DMS153 treated with DMSO at 0.1 percent for 48 hours (cell line): ENCODE data around the gene NAA10.
A peak's percentile ranks its signal among the peaks of the same experiment; 100 is the strongest.

ENCODE experiments used
- DNase-seq: peaks from one replicate; lab custom pipeline; 2025; ENCODE audit not compliant: unreplicated experiment; lab: John Stamatoyannopoulos, UW

The NAA10 gene

DNA sequence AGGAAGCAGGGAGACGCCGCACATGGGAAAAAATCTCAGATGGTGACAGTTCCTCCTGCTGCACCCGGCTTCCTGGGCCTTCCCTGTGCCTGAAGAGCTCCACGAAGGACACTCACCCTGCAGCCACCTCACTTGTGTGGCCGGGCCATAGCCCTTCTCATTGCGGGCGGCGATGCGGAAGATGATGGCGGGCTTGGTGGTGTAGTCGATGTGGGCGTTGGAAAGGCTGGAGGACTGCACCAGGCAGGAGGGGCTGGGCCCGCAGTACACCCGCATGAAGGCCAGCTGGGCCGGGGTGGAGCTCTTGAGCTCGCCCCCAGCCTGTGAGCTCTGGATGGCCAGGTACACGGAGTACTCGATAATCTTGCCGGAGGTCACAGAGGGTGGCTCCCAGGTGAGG, 15.3 kb upstream of the NAA10 start:
- no peak for DNase-seq

DNA sequence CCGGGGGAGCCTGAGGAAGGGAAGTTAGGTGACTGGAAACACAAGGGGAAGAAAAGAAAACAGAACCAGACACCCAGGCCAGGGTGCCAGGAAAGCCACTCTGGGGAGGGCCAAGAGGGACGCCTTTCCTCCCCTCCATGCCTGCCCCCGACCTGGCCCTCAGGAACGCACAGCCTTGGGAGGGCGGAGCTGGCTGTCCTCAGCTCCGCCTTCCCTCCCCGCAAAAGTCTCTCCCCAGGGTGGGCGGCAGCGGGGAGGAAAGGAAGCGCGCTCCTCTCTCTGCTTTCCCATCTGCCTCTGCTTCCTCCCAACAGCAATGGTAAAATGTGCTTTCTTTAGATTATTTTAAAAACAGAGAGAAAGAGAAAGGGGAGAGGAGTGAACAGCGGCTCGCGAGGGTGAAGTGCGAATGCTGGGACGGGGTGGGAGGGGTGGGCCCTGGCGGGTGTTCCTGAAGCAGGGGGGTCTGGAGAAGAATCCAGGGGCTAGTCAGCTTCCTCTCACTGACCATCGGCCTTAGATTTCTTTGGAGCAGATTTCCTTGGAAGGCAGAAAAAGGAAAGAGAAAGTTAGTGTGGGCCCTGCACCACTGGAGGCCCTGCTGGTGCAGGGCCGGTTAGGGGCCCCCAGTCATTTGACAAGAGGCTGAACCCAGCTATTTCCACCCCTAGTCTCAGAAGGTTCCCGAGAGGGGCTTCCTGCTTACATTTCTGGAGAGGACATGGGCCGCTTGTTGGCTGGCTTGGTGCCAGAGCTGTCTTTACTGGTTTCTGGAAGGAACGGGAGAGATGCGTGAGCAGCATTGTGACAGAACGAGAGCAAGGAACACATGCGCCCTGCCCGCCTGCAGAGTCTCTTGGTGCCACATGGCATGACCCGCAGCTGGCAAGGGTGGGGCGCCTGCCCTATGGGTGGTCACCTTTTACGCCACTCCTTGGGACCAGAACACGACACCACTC, 14.3 kb upstream of the NAA10 start:
- no peak for DNase-seq

- no peak for DNase-seq
Measured at GRCh38 chrX:153948002-153948466, 13.2 kb upstream of the NAA10 start.

- DNase-seq: peak; percentile 72
Measured at GRCh38 chrX:153947009-153947769, 12.4 kb upstream of the NAA10 start.

DNA sequence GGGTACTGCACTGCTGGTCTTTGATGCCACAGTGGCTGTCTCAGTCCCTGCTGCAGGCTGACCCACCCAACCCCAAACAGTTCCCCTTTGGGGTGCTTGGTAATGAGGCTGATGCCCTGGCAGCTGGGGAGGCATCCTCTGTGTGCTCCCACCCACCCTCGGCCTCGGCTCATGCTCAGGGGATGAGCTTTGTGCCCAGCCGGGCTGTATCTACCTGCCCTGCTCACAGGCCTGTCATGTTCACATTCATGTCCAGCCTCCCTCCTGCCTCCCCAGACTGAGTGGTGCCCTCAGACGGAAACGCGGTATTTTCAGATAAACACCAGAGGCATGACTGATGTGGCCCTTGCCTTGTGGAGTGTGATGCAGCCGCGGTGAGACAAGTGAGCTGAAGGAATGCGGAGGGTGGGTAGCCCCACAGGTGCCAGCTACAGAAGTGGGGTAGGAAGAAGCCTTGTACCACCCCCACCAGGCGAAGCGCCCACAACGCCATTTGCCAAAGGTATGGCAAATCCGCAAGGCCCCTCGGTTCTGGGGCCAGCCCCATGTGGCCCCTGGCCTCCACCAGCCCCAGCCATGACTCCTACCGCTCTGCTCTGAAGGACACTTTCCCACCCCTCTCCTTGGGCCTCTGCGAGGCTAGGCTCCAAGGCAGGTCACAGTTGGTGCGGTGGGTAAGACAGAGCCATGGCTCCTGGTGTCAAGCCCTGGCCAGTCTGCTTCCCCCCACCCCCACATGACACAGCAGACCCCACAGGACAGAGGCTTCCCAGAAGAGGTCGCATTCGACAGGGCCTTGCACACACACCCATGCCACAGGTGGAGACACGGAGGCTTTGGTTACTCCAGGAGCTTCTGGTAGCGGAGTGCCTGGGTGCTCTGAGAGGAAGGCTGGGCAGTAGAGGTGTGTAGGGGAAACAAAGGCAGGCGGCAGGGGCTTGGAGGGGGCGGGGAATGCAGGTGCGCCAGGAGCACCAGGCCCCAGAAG, 11.4 kb upstream of the NAA10 start:
- no peak for DNase-seq

DNA sequence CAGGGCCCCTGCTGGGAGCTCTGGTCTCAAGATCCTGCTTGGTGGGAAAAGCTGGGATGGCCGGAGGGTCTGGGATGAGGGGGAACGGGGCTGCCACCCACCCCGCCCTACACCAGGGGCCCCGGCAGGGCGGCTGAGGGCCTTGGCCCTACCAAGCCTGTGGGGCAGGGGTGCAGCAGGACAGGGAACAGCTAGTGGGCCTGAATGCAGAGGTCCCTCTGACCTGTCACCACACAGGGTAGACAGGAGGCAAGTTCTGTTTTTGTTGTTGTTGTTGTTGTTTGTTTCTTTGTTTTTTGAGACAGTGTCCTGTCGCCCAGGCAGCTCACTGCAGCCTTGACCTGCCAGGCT, 9.9 kb upstream of the NAA10 start:
- no peak for DNase-seq

- no peak for DNase-seq
Measured at GRCh38 chrX:153944140-153944799, 9.4 kb upstream of the NAA10 start, which contains the start of gene RENBP. Gene RENBP, minus strand, starts transcription at chrX:153944643. Its CDS starts 33 bp downstream, at chrX:153944610.

DNA sequence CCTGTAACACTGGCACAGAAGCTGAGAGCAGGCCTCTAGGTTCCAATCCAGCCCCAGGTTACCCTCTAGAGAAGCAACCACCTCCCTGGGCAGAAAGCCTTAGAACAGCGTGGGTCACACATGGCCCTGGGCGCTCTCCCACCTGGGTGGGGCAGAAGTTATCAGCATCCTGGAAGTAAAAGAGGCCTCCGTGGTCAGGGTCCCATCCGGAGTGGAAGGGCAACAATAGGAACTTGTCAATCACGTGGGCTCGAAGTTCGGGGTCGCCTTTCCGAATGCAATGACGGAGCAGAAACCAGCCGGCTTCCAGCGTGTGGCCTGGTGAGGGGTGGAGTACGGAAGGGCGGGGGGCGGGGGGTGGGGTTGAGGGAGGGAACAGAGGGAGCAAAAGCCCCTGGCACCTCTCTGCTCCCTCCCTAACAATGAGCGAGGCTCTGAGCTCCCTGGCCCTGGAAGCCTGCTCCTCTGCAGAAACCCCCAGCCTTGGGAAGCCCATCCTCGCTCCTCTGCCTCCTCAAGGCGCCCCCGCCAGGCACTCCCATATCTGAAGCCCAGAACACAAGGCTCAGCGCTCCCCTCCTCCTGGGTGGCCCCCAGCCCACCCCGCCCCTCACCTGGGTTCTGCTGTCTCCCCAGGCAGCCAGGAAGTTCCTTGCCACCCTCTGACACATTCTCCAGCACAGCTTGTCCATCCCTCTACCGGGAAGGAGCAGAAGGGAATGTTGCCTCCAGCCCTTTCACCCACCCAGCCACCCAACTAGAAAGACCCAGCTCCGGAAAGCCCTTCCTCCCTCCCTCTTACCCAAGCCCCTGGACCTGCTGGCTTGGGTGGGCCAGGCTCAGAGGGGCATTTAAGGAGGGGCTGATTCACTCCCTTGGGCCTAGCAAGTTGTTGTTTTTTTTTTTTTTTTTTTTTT, 6.8 kb upstream of the NAA10 start:
- no peak for DNase-seq

DNA sequence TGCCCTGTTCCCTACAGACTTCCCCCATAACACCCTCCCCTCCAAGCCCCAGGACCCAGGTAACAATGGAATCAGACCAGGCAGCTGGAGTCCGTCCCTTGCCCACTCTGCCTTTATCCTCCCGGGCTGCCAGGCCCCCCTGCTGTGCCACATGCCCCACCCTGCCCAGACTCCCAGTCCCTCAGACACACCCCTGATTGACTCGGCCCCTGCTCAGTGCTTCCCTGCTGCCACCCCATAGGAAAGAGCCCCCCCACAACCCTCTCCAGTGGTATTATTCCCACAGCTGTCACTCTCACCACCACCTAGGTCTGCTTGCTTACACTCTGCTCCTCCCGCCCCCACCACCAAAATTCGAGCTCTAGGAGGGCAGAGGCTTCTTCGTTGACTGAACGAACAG, 4.7 kb upstream of the NAA10 start:
- no peak for DNase-seq

DNA sequence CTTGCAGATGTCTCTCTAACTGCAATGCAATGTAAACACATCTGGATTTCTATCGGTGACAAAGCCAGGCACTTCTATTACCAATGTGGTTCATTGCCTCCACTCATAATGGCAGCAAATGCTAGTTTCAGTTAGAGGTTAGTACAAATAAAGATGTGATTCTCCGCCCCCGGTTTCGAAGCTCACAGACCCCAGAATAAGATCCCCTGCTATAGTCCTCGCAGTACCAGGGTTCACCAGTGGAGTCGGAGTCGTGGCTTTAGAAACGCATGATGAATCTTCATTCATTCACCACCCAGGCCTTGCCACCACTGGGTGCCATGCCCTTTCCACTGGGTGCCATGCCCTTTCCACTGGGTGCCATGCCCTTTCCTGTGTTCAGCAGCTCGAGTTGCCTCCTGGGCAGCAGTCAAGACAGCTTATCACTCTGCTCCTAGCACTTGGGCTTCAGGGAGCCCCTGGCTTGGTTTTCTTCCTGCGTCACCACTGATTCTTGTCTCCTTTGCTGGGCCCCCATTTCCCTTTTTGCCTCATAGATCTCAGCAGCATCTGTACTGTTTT, 3.5 kb upstream of the NAA10 start:
- DNase-seq: no peak

DNA sequence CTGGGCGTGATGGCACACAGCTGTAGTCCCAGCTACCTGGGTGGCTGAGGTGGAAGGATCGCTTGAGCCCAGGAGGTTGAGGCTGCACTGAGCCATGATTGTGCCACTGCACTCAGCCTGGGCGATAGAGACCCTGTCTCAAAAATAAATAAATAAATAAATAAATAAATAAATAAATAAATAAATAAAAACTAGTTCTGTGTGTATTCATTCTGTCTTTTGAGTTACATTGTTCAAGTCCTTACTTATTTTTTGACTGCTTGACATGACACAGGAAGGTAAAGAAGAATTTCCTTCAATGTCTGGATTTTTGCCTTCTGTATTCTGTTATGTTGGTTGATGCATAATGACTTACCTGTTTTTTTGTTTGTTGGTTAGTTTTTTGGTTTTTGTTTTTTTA, 2.2 kb upstream of the NAA10 start:
- no peak for DNase-seq

DNA sequence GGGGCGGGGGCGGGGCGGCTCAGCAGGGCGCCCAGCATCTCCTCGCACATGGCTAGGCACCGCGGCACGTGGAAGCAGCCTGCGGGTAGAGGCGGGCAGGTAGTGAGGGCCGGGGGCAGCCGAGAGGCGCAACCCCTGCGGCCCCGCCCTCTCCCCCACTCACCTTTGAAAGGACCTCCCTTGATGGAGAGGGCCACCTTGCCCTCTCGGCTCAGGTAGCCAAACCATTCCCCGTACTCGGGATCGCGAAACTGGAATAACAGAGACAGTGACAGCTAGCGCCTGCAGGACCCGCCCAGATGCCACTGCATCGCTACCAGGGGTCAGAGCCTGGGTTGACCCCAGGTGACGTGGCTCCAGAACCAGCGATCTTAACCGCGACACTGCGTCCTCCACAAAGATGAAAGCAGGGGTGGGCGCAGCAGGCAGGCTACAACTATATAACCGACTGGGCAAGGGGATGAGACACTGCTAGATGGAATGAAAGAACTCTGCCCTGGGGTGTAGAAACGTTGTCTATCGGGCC, 552 bp upstream of the NAA10 start:
- no peak for DNase-seq

DNA sequence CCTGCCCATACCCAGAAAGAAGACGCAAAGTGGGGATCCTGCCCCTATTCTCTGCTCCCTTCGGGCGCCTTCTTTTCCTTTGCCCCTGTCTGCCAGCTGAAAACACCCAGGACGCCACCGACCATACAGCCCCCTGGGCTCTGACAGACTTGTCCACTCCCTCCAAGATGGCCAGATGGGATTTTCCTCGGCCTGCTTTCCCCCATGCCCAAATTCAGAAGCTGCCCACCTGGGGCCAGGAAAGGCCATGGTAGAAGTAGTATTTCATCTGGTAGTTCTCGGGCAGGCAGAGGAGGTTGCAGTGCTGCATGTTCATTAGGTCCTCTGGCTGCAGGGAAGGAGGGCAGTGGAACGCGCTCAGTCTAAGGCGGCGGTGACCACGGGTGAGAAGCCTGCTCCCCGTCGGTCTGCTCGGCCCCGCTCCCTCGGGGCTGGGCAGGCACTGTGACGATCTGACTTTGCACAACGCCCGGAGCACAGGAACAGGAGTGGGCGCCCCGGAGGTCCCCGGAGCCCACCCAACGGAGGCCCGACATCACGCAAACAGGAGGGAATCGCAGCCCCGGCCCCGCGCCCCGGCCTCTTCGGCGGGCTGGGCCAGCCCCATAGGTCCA, 582 bp downstream of the NAA10 start:
- DNase-seq: no peak

- DNase-seq: no peak
Measured at GRCh38 chrX:153933748-153934147, 1.1 kb downstream of the NAA10 start.

DNA sequence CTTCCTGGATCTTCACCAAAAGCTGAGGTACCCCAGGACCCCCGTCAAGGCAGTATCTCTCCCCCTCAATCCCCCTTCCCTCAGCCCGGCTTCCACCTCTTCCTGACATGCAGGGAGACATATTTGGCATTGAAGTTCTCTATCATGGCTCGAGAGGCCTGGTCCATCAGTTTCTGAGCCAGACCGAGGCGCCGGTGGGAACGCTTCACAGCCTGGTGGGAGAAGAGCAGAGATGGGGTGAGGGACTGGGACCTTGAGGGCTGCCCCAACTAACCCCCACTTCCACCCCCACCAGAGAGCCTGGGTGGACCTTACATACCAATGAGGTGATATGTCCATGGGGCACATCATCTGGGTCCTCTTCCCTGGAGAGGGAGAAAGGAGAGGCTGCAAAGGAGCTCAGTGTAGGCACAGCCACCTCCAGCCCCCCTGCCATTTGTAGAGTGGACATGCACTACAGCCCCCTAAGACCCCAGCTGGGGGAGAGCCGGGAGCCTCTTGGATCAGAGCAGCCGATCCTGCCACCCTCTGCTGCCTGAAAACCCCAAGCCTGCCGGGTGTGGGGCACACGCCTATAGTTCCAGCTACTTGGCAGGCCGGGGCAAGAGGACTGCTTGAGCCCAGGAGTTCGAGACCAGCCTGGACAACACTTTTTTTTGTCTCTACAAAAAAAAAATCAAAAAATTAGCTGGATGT, 2.5 kb downstream of the NAA10 start:
- DNase-seq: no peak

DNA sequence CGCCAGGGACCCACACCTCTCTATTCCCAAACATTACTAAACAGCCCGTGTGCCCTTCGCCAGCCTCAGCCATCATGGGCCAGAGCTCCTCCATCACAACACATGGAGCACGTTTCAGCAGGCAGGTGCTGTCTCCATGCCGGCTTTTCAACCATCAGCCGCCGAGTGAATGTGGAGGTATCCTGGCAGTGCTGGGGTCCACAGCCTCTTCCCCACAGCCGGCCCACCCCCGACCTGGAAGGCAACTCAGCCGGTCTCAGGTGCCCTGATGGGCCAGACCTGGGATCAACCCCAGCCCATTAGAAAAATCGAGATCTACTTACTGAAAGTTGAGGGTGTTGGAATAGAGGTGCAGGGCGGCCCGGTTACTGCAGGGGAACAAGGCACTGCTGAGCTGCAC, 3.1 kb downstream of the NAA10 start:
- no peak for DNase-seq

GRCh38 chrX:153931151-153931550, 3.7 kb downstream of the NAA10 start:
- no peak for DNase-seq
